HG03108 (cell line): ENCODE measurements around the gene NUDT14.

Experiments used
- ATAC-seq: cut with Tn5 transposase; IDR thresholded peaks from one replicate; pipeline ENCODE4 v1.9.1; 2021; ENCODE audit warnings: moderate library complexity; ENCODE audit not compliant: unreplicated experiment

NUDT14 gene

GRCh38 chr14:105200074-105200473 is 19.0 kb upstream of the NUDT14 start:
- no peak for ATAC-seq

GRCh38 chr14:105199093-105199492 is 18.0 kb upstream of the NUDT14 start:
- no peak for ATAC-seq

- no peak for ATAC-seq
Measured at GRCh38 chr14:105198588-105198987, 17.5 kb upstream of the NUDT14 start.

GRCh38 chr14:105197211-105197641 is 16.1 kb upstream of the NUDT14 start:
- ATAC-seq, result no peak

GRCh38 chr14:105196265-105196960 is 15.3 kb upstream of the NUDT14 start:
- ATAC-seq, result no peak

GRCh38 chr14:105195522-105196264 is 14.6 kb upstream of the NUDT14 start:
- no peak for ATAC-seq

- ATAC-seq, result no peak
Measured at GRCh38 chr14:105195051-105195450, 13.9 kb upstream of the NUDT14 start.

GRCh38 chr14:105193916-105194782 is 13.0 kb upstream of the NUDT14 start:
- ATAC-seq, result no peak

- no peak for ATAC-seq
Measured at GRCh38 chr14:105192866-105193731, 12.0 kb upstream of the NUDT14 start.

- no peak for ATAC-seq
Measured at GRCh38 chr14:105187935-105188524, 6.9 kb upstream of the NUDT14 start.

GRCh38 chr14:105187116-105187515 is 6.0 kb upstream of the NUDT14 start:
- no peak for ATAC-seq

- no peak for ATAC-seq
Measured at GRCh38 chr14:105185973-105186372, 4.9 kb upstream of the NUDT14 start.

GRCh38 chr14:105185001-105185400 is 3.9 kb upstream of the NUDT14 start:
- no peak for ATAC-seq

GRCh38 chr14:105184461-105184860 is 3.3 kb upstream of the NUDT14 start:
- ATAC-seq, result no peak

- no peak for ATAC-seq
Measured at GRCh38 chr14:105182296-105183020, 1.3 kb upstream of the NUDT14 start.

GRCh38 chr14:105181549-105182295 is 610 bp upstream of the NUDT14 start:
- no peak for ATAC-seq

- no peak for ATAC-seq
Measured at GRCh38 chr14:105179191-105179590, 1.9 kb downstream of the NUDT14 start.

GRCh38 chr14:105178868-105179140 is 2.3 kb downstream of the NUDT14 start:
- ATAC-seq, result no peak
